Ascending aorta (tissue), 2 donors: Measurements from ENCODE around the gene SORCS2. TPM values are rescaled to one million over a fixed set of nuclear protein-coding genes. Genes with fewer than 3 reads are reported as not detected.

Experiments used
- DNase-seq, 2 donors: peaks; one replicate each; pipeline ENCODE4 v3.0.0-alpha.2; 2019; ENCODE audit warnings: low spot score in 2 of 2
- H3K27ac ChIP-seq, 2 donors: fragments of 200-600 bp; sonication (generic); one replicate each; pipeline ENCODE4 v1.5.1; 2016 to 2017; ENCODE audit warnings: mild to moderate bottlenecking in 1 of 2
- H3K27me3 ChIP-seq: fragments of 200-600 bp; sonication (generic); one replicate; pipeline ENCODE4 v1.5.1; 2017
- H3K36me3 ChIP-seq, 2 donors: fragments of 200-600 bp; sonication (generic); one replicate each; pipeline ENCODE4 v1.5.1; 2016
- H3K4me1 ChIP-seq, 2 donors: fragments of 200-600 bp; sonication (generic); one replicate each; pipeline ENCODE4 v1.5.1; 2016 to 2017; ENCODE audit warnings: mild to moderate bottlenecking in 1 of 2
- H3K4me3 ChIP-seq, 2 donors: fragments of 200-600 bp; sonication (generic); one replicate each; pipeline ENCODE4 v1.5.1; 2016 to 2017; ENCODE audit warnings: mild to moderate bottlenecking in 1 of 2
- H3K9me3 ChIP-seq, 2 donors: fragments of 200-600 bp; sonication (generic); one replicate each; pipeline ENCODE4 v1.5.1; 2016
- intact Hi-C: fragments of 100-400 bp; cut with DNase I; formaldehyde crosslinking; loops from one replicate; pipeline ENCODE4 v1.15.1; 2023
- total RNA-seq: library from RNA; depleted of rRNA; stranded (reverse); fragments of >200 nt; gene quantifications from one replicate; pipeline ENCODE4 v1.1.0, GENCODE V29; 2016
- TF ChIP-seq, protein P1 (sequence below), 3 experiments: fragments of 200-600 bp in 2 of 3; fragments of 450-650 bp in 1 of 3; sonication (generic) in 2 of 3; IDR thresholded peaks; one replicate each; pipeline ENCODE4 v1.5.1; 2016 to 2019; ENCODE audit warnings: antibody characterized with exemption in 3 of 3, mild to moderate bottlenecking in 1 of 3, moderate library complexity in 1 of 3

SORCS2 gene
- total RNA-seq, 1 donor from 2014 or later: 0.32 TPM

DNA sequence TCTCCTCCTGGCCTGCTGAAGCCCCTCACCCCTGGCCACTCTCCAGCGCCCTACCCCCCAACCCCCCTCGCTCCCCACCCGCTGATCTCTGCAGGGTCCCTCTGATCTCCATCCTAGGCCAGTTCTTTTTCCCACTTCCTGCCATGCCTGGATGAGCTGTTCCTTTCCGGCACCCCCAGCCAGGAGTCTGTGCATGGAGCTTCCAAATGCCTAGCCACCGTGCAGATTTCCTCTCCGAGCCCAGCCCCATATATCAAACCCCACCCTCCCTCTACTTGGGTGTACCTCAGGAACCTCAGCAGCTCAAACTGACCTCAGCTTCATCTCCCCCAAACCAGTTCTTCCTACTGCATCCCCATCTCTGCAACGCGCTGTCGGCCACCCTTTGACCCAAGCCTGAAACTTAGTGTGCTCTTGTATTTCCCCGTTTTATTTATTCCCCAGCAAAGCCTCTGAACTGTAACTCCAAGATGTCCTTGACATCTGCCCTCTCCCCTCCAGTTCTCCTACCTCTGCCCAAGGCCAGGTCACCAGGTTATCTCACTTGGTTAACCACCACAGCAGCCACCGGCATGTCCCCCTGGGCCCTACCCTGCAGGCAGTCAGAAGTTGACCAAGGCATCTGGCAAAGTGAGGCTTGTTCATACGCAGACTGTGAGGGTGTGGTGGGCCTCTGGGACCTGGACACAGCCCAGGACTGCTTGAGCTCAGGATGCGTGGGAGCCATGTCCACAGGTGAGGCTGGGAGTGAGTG, 437.3 kb downstream of the SORCS2 start:
- no peaks in the 10 kb centered on the region for H3K36me3 ChIP-seq
- no peak overlapping the region for H3K27ac ChIP-seq
- no peak overlapping the region for H3K4me3 ChIP-seq
- no peak for DNase-seq
- H3K9me3 ChIP-seq: no peaks in the 10 kb centered on the region
- no peaks in the 10 kb centered on the region for H3K27me3 ChIP-seq
- intact Hi-C loops: no loop called here
- TF ChIP-seq, protein P1, sequence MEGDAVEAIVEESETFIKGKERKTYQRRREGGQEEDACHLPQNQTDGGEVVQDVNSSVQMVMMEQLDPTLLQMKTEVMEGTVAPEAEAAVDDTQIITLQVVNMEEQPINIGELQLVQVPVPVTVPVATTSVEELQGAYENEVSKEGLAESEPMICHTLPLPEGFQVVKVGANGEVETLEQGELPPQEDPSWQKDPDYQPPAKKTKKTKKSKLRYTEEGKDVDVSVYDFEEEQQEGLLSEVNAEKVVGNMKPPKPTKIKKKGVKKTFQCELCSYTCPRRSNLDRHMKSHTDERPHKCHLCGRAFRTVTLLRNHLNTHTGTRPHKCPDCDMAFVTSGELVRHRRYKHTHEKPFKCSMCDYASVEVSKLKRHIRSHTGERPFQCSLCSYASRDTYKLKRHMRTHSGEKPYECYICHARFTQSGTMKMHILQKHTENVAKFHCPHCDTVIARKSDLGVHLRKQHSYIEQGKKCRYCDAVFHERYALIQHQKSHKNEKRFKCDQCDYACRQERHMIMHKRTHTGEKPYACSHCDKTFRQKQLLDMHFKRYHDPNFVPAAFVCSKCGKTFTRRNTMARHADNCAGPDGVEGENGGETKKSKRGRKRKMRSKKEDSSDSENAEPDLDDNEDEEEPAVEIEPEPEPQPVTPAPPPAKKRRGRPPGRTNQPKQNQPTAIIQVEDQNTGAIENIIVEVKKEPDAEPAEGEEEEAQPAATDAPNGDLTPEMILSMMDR (IDR thresholded peaks at IDR 0.05): no peak
- no peaks in the 10 kb centered on the region for H3K4me1 ChIP-seq

- TF ChIP-seq, protein P1 (IDR thresholded peaks at IDR 0.05): no peak
- no peaks in the 10 kb centered on the region for H3K9me3 ChIP-seq
- intact Hi-C loops: no loop called here
- no peak overlapping the region for H3K4me3 ChIP-seq
- H3K27me3 ChIP-seq: no peaks in the 10 kb centered on the region
- H3K36me3 ChIP-seq: no peaks in the 10 kb centered on the region
- DNase-seq: no peak
- no peaks in the 10 kb centered on the region for H3K4me1 ChIP-seq
- H3K27ac ChIP-seq: no peak overlapping the region
These were observed 438.4 kb downstream of the SORCS2 start for GRCh38 chr4:7630568-7631287.

- H3K27me3 ChIP-seq: no peaks in the 10 kb centered on the region
- intact Hi-C loops: no loop called here
- no peaks in the 10 kb centered on the region for H3K4me1 ChIP-seq
- TF ChIP-seq, protein P1 (IDR thresholded peaks at IDR 0.05): no peak
- no peak overlapping the region for H3K27ac ChIP-seq
- no peak for DNase-seq
- no peaks in the 10 kb centered on the region for H3K9me3 ChIP-seq
- H3K36me3 ChIP-seq: no peaks in the 10 kb centered on the region
- no peak overlapping the region for H3K4me3 ChIP-seq
These were observed 439.1 kb downstream of the SORCS2 start for GRCh38 chr4:7631288-7632014.

- Histone ChIP-seq H3K27me3 (no peaks in the 10 kb centered on the region), H3K4me3 (no peak overlapping the region), H3K36me3 (no peaks in the 10 kb centered on the region), H3K27ac (no peak overlapping the region), H3K9me3 (no peaks in the 10 kb centered on the region), H3K4me1 (no peaks in the 10 kb centered on the region)
- TF ChIP-seq, protein P1 (IDR thresholded peaks at IDR 0.05): no peak
- intact Hi-C loops: no loop called here
- no peak for DNase-seq
These were observed 440.0 kb downstream of the SORCS2 start for GRCh38 chr4:7632341-7632740.

DNA sequence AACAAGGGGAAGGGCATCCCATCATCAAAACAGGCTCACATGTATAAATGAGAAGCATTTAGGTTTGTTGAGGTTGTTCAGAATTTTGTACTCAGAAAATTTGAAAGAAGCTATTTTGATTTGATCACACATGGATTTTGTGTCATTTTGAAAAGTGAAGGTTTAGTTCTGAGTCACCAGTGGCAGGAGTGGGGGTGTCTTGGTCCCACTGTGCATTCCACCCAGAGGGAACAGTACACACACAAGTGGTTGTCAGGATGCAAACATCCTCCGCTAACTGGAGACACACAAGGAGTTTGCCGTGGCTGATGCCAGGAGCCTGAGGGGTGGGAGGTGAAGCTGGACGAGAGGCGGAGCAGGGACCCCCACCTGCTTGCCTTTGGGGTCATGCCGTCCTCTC, 440.6 kb downstream of the SORCS2 start:
- intact Hi-C loops: no loop called here
- Histone ChIP-seq H3K4me1 (no peaks in the 10 kb centered on the region), H3K27ac (no peak overlapping the region), H3K9me3 (no peaks in the 10 kb centered on the region), H3K36me3 (no peaks in the 10 kb centered on the region), H3K27me3 (no peaks in the 10 kb centered on the region), H3K4me3 (no peak overlapping the region)
- DNase-seq: no peak
- TF ChIP-seq, protein P1 (IDR thresholded peaks at IDR 0.05): no peak
